Measurements from ENCODE around the gene ADAMTSL4.

ADAMTSL4 gene

GRCh38 chr1:150516050-150516591, 33.1 kb upstream of the ADAMTSL4 start:
- no peak for TF ChIP-seq CTCF (IDR thresholded peaks at IDR 0.05; ENCODE audit: control extremely low read depth, extremely low read depth, low read depth, missing control alignments)
- no peak for DNase-seq (ENCODE audit: extremely low spot score)
- ChIA-PET POLR2A (interaction anchor here (1.0 to 1.1 kb wide), 3 partner anchors 25 to 63 kb away, joined by 3 read pairs; no protein-coding TSS in a partner anchor), CTCF (interaction anchor here (0.8 to 3.5 kb wide), 14 partner anchors 8 to 480 kb away, joined by 3 to 46 read pairs (median 3); partner anchors contain the start of genes CA14 and ECM1)

GRCh38 chr1:150516616-150517015, 32.6 kb upstream of the ADAMTSL4 start:
- TF ChIP-seq CTCF (IDR thresholded peaks at IDR 0.05; ENCODE audit: control extremely low read depth, extremely low read depth, low read depth, missing control alignments): peak; percentile 45
- ChIA-PET CTCF (interaction anchor here (0.9 to 3.5 kb wide), 13 partner anchors 9 to 480 kb away, joined by 3 to 46 read pairs (median 3); partner anchors contain the start of genes CA14 and ECM1), POLR2A (interaction anchor here (1.0 to 1.1 kb wide), 2 partner anchors 25 to 62 kb away, joined by 3 read pairs; no protein-coding TSS in a partner anchor)
- peak; percentile 46 for DNase-seq (ENCODE audit: extremely low spot score)

- no peak for DNase-seq (ENCODE audit: extremely low spot score)
- ChIA-PET CTCF (interaction anchor here (1.5 to 2.2 kb wide), 2 partner anchors 11 to 34 kb away, joined by 4 to 12 read pairs; partner anchors contain the start of gene TARS2), POLR2A (no interaction called here)
- no peak for TF ChIP-seq CTCF (IDR thresholded peaks at IDR 0.05; ENCODE audit: control extremely low read depth, extremely low read depth, low read depth, missing control alignments)
Observed at GRCh38 chr1:150521196-150521968, 27.8 kb upstream of the ADAMTSL4 start.

GRCh38 chr1:150525348-150525747, 23.9 kb upstream of the ADAMTSL4 start:
- no peak for DNase-seq (ENCODE audit: extremely low spot score)
- POLR2A ChIA-PET: no interaction called here
- no peak for TF ChIP-seq CTCF (IDR thresholded peaks at IDR 0.05; ENCODE audit: control extremely low read depth, extremely low read depth, low read depth, missing control alignments)
- CTCF ChIA-PET: interaction anchor here (1.4 kb wide), 1 partner anchor 269 kb away, joined by 3 read pairs; no protein-coding TSS in a partner anchor

GRCh38 chr1:150528196-150528595, 21.0 kb upstream of the ADAMTSL4 start:
- CTCF ChIA-PET: interaction anchor here (0.9 to 13.0 kb wide), 5 partner anchors 9 to 63 kb away, joined by 3 to 119 read pairs (median 4); no protein-coding TSS in a partner anchor
- DNase-seq (ENCODE audit: extremely low spot score): no peak
- TF ChIP-seq CTCF (IDR thresholded peaks at IDR 0.05; ENCODE audit: control extremely low read depth, extremely low read depth, low read depth, missing control alignments): no peak
- POLR2A ChIA-PET: no interaction called here

GRCh38 chr1:150529017-150529416, 20.2 kb upstream of the ADAMTSL4 start:
- TF ChIP-seq CTCF (IDR thresholded peaks at IDR 0.05; ENCODE audit: control extremely low read depth, extremely low read depth, low read depth, missing control alignments): no peak
- no peak for DNase-seq (ENCODE audit: extremely low spot score)
- POLR2A ChIA-PET: no interaction called here
- CTCF ChIA-PET: interaction anchor here (1.0 to 13.0 kb wide), 6 partner anchors 9 to 273 kb away, joined by 3 to 119 read pairs (median 4); partner anchors contain the start of gene FALEC

Measured in GM10248 (cell line).